ENCODE data around the gene SRP68.

SRP68 gene

DNA sequence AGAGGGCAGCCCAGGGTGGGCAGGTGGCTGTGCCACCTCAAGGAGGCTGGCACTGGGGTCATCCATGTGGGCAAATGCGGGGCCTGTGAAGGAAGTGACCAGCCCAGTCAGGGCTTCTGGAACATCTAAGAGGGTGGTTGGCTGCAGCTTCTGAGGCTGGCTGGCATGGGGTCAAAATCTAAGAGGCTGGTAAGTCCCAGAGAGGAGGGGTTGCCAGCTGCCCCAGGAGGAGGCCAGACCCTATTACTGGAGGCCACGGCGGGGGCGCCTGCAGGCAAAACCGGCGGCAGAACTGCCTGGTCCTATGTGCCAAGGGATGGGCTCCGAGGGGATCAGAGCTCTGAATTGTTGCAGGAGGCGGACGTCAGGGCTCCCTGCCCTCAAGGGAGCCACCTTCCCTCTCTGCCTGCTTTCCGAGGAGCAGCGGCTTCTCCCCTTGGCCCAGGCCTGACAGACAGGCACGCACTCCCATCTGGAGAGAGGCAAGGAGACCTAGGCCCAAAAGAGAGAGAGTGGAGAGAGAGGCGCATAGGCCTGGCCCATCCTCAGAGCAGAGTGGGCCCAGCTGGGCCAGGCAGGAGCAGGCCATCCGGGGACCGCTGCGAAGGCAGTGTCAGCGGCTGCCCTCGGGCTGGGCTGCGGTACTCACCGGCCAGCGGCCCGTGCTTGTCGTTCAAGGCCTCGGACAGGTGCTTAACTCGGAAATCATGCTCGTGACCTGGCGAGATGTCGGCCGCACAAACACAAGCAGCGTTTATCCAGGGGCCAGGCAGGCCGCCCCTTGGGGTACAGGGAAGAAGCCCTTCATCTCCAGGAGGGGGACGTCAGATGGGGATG lies 17.6 kb upstream of the SRP68 start:
- peaks cover 80 to 81% of the 10 kb centered on the region in 2 donors for H3K36me3 ChIP-seq (ENCODE audit: control insufficient read depth in 2 of 2, insufficient read depth in 2 of 2, low read length in 2 of 2)
- no peaks in the 10 kb centered on the region for H3K27me3 ChIP-seq (ENCODE audit: control insufficient read depth in 2 of 2, insufficient read depth in 2 of 2, low read length in 2 of 2)
- no peaks in the 10 kb centered on the region for H3K4me1 ChIP-seq (ENCODE audit: control insufficient read depth in 2 of 2, insufficient read depth in 2 of 2, low read length in 2 of 2)
- H3K9me3 ChIP-seq (ENCODE audit: control insufficient read depth in 2 of 2, low read length in 2 of 2): no peaks in the 10 kb centered on the region
- H3K27ac ChIP-seq (ENCODE audit: low read depth in 2 of 2, low read length in 2 of 2): no peak overlapping the region
- H3K4me3 ChIP-seq (ENCODE audit: low read length in 2 of 2): no peak overlapping the region
- H3K9ac ChIP-seq (ENCODE audit: low read depth in 1 of 2, low read length in 2 of 2): no peak overlapping the region

DNA sequence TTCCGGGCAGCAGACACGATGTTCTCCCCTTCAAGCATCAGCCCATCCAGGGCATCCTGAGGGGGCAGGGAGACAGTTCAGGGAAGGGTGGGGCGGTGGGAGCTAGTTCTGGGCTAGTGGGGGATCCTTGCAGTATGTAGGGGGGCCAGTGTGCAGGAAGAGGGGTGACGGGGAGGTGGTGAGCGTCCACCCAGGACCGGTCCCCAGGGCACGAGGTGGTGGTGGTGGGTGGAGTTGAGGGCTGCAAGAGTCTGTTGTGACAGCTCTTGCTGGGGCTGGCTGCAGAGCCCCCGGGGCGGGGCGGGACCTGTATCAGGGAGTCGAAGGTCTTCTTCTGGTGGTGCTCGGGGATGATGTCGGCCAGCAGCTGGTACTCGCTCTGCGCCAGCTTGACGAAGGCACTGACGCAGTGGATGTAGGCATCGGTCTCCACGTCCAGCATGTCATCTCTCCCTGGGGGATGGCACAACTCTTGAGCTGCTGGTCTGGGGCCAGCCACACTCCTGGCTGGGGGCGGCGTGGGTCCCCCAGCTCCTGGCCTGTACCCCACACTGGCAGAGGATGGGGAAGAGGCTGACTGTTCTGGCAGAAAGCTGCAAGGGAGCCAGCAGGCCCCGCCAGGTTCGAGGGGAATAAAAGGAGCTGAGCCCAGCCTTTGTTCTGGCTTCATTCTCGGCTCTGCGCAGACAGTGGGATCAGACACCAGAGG lies 16.7 kb upstream of the SRP68 start:
- peaks cover 83 to 84% of the 10 kb centered on the region in 2 donors for H3K36me3 ChIP-seq (ENCODE audit: control insufficient read depth in 2 of 2, insufficient read depth in 2 of 2, low read length in 2 of 2)
- no peak overlapping the region for H3K4me3 ChIP-seq (ENCODE audit: low read length in 2 of 2)
- no peak overlapping the region for H3K9ac ChIP-seq (ENCODE audit: low read depth in 1 of 2, low read length in 2 of 2)
- no peaks in the 10 kb centered on the region for H3K9me3 ChIP-seq (ENCODE audit: control insufficient read depth in 2 of 2, low read length in 2 of 2)
- H3K4me1 ChIP-seq (ENCODE audit: control insufficient read depth in 2 of 2, insufficient read depth in 2 of 2, low read length in 2 of 2): no peaks in the 10 kb centered on the region
- H3K27ac ChIP-seq (ENCODE audit: low read depth in 2 of 2, low read length in 2 of 2): no peak overlapping the region
- H3K27me3 ChIP-seq (ENCODE audit: control insufficient read depth in 2 of 2, insufficient read depth in 2 of 2, low read length in 2 of 2): no peaks in the 10 kb centered on the region

DNA sequence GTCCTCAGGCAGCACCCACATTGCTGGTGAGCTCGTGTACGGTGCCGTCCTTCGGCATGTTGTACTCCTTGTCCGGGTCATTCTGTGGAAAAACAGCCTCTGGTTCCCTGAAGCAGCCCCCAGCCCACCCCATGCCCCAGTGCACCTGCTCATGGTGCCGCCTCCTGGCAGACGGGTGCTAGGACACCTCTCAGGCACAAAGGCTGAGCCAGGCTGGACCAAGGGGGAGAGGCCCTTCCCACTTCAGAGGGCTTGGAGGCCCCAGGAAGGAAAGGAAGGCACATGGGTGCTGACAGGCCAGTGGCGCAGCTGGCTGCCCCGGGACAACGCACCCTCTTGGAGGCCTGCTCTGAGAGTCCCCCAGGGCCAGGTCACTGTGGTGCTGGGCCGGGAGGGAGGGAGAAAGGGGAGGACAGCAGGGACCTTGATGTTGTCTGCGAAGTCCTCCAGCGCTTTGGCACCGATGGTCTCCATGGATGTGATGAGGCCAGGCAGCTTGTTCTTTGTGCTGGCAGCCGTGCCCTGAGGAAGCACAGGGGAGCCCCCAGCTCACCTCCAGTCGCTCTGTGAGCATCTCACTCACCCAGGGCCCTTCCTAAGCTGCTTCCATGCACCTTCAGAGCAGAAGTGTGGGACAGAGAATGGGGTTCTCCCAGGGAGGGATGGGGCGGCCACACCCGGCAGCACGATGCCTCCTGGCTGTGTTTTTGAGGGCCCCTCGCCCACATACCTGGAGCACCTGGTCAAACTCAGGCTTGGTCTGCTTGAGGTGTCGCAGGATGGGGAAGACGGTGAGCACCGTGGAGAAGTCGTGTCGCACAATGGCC lies 15.9 kb upstream of the SRP68 start:
- H3K36me3 ChIP-seq (ENCODE audit: control insufficient read depth in 2 of 2, insufficient read depth in 2 of 2, low read length in 2 of 2): peaks cover 82% of the 10 kb centered on the region in 2 donors
- no peak overlapping the region for H3K27ac ChIP-seq (ENCODE audit: low read depth in 2 of 2, low read length in 2 of 2)
- H3K4me1 ChIP-seq (ENCODE audit: control insufficient read depth in 2 of 2, insufficient read depth in 2 of 2, low read length in 2 of 2): no peaks in the 10 kb centered on the region
- no peaks in the 10 kb centered on the region for H3K27me3 ChIP-seq (ENCODE audit: control insufficient read depth in 2 of 2, insufficient read depth in 2 of 2, low read length in 2 of 2)
- no peaks in the 10 kb centered on the region for H3K9me3 ChIP-seq (ENCODE audit: control insufficient read depth in 2 of 2, low read length in 2 of 2)
- no peak overlapping the region for H3K9ac ChIP-seq (ENCODE audit: low read depth in 1 of 2, low read length in 2 of 2)
- no peak overlapping the region for H3K4me3 ChIP-seq (ENCODE audit: low read length in 2 of 2)

DNA sequence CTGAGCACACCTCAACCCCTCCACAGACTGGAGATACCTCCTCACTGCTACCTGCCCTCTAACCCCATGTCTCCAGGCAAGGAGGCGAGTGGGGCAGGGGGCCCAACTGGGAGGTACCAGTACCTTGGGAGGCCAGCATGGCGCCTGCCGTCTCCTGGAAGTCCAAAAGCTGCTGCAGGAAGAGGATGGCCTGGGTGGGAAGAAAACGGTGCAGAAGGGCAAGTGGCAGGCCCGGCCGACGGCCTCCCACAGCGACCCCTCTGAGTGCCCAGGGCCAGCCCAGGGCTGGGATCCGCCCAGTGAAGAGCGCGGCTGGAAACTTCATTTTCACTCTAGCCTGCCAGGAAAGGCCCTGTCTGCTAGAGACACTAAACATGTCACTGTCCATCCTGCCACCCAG lies 15.2 kb upstream of the SRP68 start:
- Histone ChIP-seq H3K9me3 (ENCODE audit: control insufficient read depth in 2 of 2, low read length in 2 of 2) (no peaks in the 10 kb centered on the region), H3K36me3 (ENCODE audit: control insufficient read depth in 2 of 2, insufficient read depth in 2 of 2, low read length in 2 of 2) (peaks cover 75 to 78% of the 10 kb centered on the region in 2 donors), H3K27me3 (ENCODE audit: control insufficient read depth in 2 of 2, insufficient read depth in 2 of 2, low read length in 2 of 2) (no peaks in the 10 kb centered on the region), H3K9ac (ENCODE audit: low read depth in 1 of 2, low read length in 2 of 2) (no peak overlapping the region), H3K4me1 (ENCODE audit: control insufficient read depth in 2 of 2, insufficient read depth in 2 of 2, low read length in 2 of 2) (no peaks in the 10 kb centered on the region), H3K4me3 (ENCODE audit: low read length in 2 of 2) (no peak overlapping the region), H3K27ac (ENCODE audit: low read depth in 2 of 2, low read length in 2 of 2) (no peak overlapping the region)

DNA sequence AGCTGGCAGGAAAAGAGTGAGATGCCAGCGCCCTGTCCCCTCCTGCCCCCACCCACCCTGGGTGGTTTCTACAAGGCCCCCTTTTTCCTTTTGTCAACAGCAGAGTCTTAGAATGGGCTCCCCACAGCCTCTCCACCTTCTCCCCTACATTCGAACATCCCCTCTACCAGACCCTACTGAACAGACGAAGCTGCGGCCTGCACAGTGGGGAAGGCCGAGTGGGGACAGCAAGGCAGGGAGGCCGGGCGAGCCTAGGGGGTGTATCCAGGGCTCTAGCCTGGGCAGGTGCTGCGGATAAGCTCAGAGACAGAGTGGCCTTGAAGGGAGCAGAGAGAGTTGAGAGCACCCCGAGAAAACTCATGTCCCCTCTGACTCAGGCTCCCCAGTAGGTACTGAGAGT lies 14.1 kb upstream of the SRP68 start:
- Histone ChIP-seq H3K27ac (ENCODE audit: low read depth in 2 of 2, low read length in 2 of 2) (no peak overlapping the region), H3K36me3 (ENCODE audit: control insufficient read depth in 2 of 2, insufficient read depth in 2 of 2, low read length in 2 of 2) (peaks cover 67 to 75% of the 10 kb centered on the region in 2 donors), H3K27me3 (ENCODE audit: control insufficient read depth in 2 of 2, insufficient read depth in 2 of 2, low read length in 2 of 2) (no peaks in the 10 kb centered on the region), H3K9me3 (ENCODE audit: control insufficient read depth in 2 of 2, low read length in 2 of 2) (no peaks in the 10 kb centered on the region), H3K4me1 (ENCODE audit: control insufficient read depth in 2 of 2, insufficient read depth in 2 of 2, low read length in 2 of 2) (no peaks in the 10 kb centered on the region), H3K4me3 (ENCODE audit: low read length in 2 of 2) (no peak overlapping the region), H3K9ac (ENCODE audit: low read depth in 1 of 2, low read length in 2 of 2) (no peak overlapping the region)

DNA sequence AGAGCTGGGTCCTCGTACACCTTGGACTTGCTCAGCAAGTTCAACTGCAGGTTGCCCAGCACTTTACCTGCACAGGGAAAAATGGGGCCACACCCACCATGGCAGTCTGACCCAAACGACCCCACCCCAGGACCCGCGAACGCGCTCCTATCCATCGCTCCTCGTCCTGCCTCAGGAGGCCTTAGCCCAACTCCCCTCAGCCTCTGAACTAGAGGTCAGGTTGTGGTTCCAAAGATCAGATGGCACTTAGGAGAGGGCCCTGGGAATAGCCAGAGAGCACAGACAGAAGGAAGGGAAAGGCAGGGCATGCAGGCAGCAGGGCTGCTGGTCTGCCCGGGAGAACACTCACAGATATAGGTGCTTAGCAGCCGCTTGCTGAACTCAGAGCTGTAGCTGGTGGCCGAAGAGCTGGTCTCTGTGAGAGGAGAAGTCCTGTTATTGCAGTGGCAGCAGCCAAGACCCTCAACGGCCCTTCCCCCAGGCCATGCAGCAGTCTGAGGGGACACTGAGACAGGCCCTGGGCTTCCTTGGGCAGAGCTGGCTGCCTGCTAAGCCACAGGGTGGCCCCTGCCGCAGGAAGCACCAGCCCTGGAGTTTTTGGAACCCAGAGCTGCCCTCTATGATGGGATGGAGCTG lies 13.5 kb upstream of the SRP68 start:
- Histone ChIP-seq H3K4me1 (ENCODE audit: control insufficient read depth in 2 of 2, insufficient read depth in 2 of 2, low read length in 2 of 2) (no peaks in the 10 kb centered on the region), H3K9me3 (ENCODE audit: control insufficient read depth in 2 of 2, low read length in 2 of 2) (no peaks in the 10 kb centered on the region), H3K9ac (ENCODE audit: low read depth in 1 of 2, low read length in 2 of 2) (no peak overlapping the region), H3K27me3 (ENCODE audit: control insufficient read depth in 2 of 2, insufficient read depth in 2 of 2, low read length in 2 of 2) (no peaks in the 10 kb centered on the region), H3K4me3 (ENCODE audit: low read length in 2 of 2) (no peak overlapping the region), H3K36me3 (ENCODE audit: control insufficient read depth in 2 of 2, insufficient read depth in 2 of 2, low read length in 2 of 2) (peaks cover 67 to 71% of the 10 kb centered on the region in 2 donors), H3K27ac (ENCODE audit: low read depth in 2 of 2, low read length in 2 of 2) (no peak overlapping the region)

DNA sequence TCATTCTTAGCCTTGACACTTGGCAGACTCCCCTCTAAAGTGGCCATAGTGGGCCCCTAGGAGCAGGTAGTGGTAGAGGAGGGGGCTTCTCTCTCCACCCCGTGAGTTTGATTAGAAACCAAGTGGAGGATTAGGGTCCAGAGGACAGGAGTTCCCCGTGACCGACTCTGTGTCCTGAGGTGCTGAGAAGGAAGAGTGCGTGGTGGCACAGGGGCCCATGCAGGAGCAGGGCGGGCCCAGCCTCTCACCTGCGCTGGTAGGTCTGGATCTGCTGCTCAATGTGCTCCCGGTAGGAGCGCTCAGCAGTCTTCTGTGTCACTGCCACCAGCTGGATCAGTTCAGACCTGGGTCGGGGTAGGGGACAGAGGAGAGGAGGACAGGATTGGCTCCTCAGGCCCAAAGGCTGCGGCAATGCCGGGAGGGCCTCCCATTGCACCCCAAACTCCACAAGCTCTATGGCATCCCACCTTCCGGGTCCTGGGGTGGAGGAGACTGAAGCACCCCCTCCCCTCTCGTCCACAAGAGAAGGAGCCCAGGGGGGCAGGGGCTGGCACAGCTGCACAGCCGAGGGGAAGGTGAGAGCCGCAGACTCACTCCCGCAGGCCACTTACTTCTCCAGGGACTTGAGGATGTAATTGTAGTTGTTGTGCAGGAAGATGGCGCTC lies 12.9 kb upstream of the SRP68 start:
- H3K27ac ChIP-seq (ENCODE audit: low read depth in 2 of 2, low read length in 2 of 2): no peak overlapping the region
- no peak overlapping the region for H3K4me3 ChIP-seq (ENCODE audit: low read length in 2 of 2)
- no peaks in the 10 kb centered on the region for H3K27me3 ChIP-seq (ENCODE audit: control insufficient read depth in 2 of 2, insufficient read depth in 2 of 2, low read length in 2 of 2)
- peaks cover 60 to 69% of the 10 kb centered on the region in 2 donors for H3K36me3 ChIP-seq (ENCODE audit: control insufficient read depth in 2 of 2, insufficient read depth in 2 of 2, low read length in 2 of 2)
- H3K4me1 ChIP-seq (ENCODE audit: control insufficient read depth in 2 of 2, insufficient read depth in 2 of 2, low read length in 2 of 2): no peaks in the 10 kb centered on the region
- H3K9me3 ChIP-seq (ENCODE audit: control insufficient read depth in 2 of 2, low read length in 2 of 2): no peaks in the 10 kb centered on the region
- no peak overlapping the region for H3K9ac ChIP-seq (ENCODE audit: low read depth in 1 of 2, low read length in 2 of 2)

DNA sequence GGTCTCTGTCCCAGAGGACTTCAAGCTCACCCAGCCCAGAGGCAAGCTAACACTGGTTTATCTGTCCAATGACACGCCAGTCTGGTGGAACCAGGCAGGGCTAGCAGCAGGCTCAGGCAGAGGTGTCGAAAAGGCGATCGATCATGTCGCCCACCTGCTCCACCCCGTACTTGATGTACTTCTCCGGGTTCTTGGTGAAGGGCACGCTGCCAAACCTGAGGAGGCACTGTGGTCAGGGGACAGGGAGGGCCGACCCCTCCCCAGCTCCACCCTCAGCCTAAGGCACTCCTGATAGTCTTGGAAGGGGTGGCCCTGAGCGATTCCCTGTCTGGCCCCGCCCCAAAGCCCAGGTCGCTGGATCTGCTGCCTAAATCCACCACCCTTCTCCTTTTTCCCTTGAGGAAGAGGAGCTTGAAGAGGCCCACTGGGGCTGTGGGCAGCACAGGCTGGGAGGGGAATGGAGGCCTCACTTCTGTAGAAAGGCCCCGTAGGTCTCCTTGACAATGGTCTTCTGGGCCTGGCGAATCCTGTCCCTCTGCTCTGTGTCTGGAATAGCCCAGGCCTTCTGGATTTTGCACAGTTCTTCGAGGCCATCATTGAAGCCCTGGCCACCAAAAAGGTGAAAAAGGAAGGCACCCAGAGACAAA lies 11.3 kb upstream of the SRP68 start:
- Histone ChIP-seq H3K4me1 (ENCODE audit: control insufficient read depth in 2 of 2, insufficient read depth in 2 of 2, low read length in 2 of 2) (no peaks in the 10 kb centered on the region), H3K9ac (ENCODE audit: low read depth in 1 of 2, low read length in 2 of 2) (no peak overlapping the region), H3K27me3 (ENCODE audit: control insufficient read depth in 2 of 2, insufficient read depth in 2 of 2, low read length in 2 of 2) (peaks cover 11 to 15% of the 10 kb centered on the region in 2 donors), H3K4me3 (ENCODE audit: low read length in 2 of 2) (no peak overlapping the region), H3K9me3 (ENCODE audit: control insufficient read depth in 2 of 2, low read length in 2 of 2) (no peaks in the 10 kb centered on the region), H3K27ac (ENCODE audit: low read depth in 2 of 2, low read length in 2 of 2) (no peak overlapping the region), H3K36me3 (ENCODE audit: control insufficient read depth in 2 of 2, insufficient read depth in 2 of 2, low read length in 2 of 2) (peaks cover 45 to 54% of the 10 kb centered on the region in 2 donors)

All from mucosa of rectum (tissue), 2 donors.